B cell (primary cell): Measurements from ENCODE around the gene SLC29A4. TPM values are rescaled to one million over a fixed set of nuclear protein-coding genes. Genes with fewer than 3 reads are reported as not detected.

ENCODE experiments used
- ATAC-seq: fragments of 200-7000 bp; cut with Tn5 transposase; one replicate; pipeline ENCODE4 v1.10.0; 2021; ENCODE audit warnings: low read depth, mild to moderate bottlenecking, moderate number of reproducible peaks, moderate library complexity
- CTCF ChIA-PET: fragments of 350-600 bp; sonication (Branson Sonifier 250); formaldehyde crosslinking; loops from one replicate; lab custom pipeline; 2021; ENCODE audit warnings: antibody characterized with exemption, inconsistent platforms; lab: Charles Lee
- POLR2A ChIA-PET: fragments of 350-600 bp; sonication (Branson Sonifier 250); formaldehyde crosslinking; loops from one replicate; lab custom pipeline; 2021; ENCODE audit warnings: antibody characterized with exemption; lab: Charles Lee
- DNase-seq: peaks from one replicate; pipeline ENCODE4 v3.0.0; 2013
- H2AFZ ChIP-seq: 2 replicates; pipeline ENCODE4 v1.6.1; 2012; ENCODE audit warnings: mild to moderate bottlenecking, low read depth, low read length; ENCODE audit not compliant: insufficient read depth, poor library complexity, severe bottlenecking
- H3K27ac ChIP-seq, 2 donors: 1 replicate in 1 of 2; 2 replicates in 1 of 2; pipeline ENCODE4 v1.5.1; 2012 to 2013; ENCODE audit warnings: low read length in 2 of 2, mild to moderate bottlenecking in 2 of 2, moderate library complexity in 1 of 2
- H3K27me3 ChIP-seq, 4 experiments: fragments of 200-600 bp in 1 of 4; sonication (generic) in 1 of 4; replicated peaks in 1 of 4; 1 replicate in 2 of 4; 2 replicates in 2 of 4; pipeline versions ENCODE4 v1.6.1 to v1.7.0; 2013 to 2016; ENCODE audit warnings: low read length in 3 of 4, mild to moderate bottlenecking in 2 of 4, mixed read lengths in 1 of 4, moderate library complexity in 1 of 4; ENCODE audit not compliant: insufficient read depth in 4 of 4, control insufficient read depth in 3 of 4; ENCODE audit errors: control extremely low read depth in 1 of 4
- H3K36me3 ChIP-seq, 2 experiments: replicated peaks in 1 of 2; 1 replicate in 1 of 2; 2 replicates in 1 of 2; pipeline versions ENCODE4 v1.6.1 to v1.7.1; 2013; ENCODE audit warnings: low read length in 1 of 2; ENCODE audit not compliant: insufficient read depth in 2 of 2, control insufficient read depth in 1 of 2; ENCODE audit errors: control extremely low read depth in 1 of 2, extremely low read depth in 1 of 2
- H3K4me1 ChIP-seq, 2 donors: fragments of 200-600 bp in 1 of 2; sonication (generic) in 1 of 2; 1 replicate in 1 of 2; 2 replicates in 1 of 2; pipeline versions ENCODE4 v1.5.1 to v1.6.1; 2013 to 2017; ENCODE audit warnings: low read length in 2 of 2; ENCODE audit not compliant: control insufficient read depth in 2 of 2, insufficient read depth in 2 of 2
- H3K4me2 ChIP-seq: replicated peaks from 2 replicates; pipeline ENCODE3; 2012; ENCODE audit warnings: mild to moderate bottlenecking, low read depth, low read length; ENCODE audit not compliant: poor library complexity, severe bottlenecking
- H3K4me3 ChIP-seq, 5 experiments: fragments of 200-600 bp in 1 of 5; sonication (generic) in 1 of 5; 1 replicate in 3 of 5; 2 replicates in 2 of 5; pipeline versions ENCODE4 v1.5.1 to v1.7.0; 2011 to 2016; ENCODE audit warnings: low read length in 4 of 5, mild to moderate bottlenecking in 4 of 5, low read depth in 2 of 5, control low read depth in 1 of 5, moderate library complexity in 1 of 5; ENCODE audit not compliant: insufficient read depth in 1 of 5; ENCODE audit errors: control extremely low read depth in 1 of 5, extremely low read depth in 1 of 5
- H3K79me2 ChIP-seq: fragments of 200-600 bp; sonication (generic); one replicate; pipeline ENCODE4 v1.6.0; 2016; ENCODE audit warnings: low read length; ENCODE audit not compliant: control insufficient read depth, insufficient read depth
- H3K9ac ChIP-seq: fragments of 200-600 bp; sonication (generic); 2 replicates; pipeline ENCODE4 v1.6.1; 2017; ENCODE audit warnings: mild to moderate bottlenecking, low read length, moderate library complexity
- H3K9me3 ChIP-seq, 3 donors: one replicate each; pipeline versions ENCODE4 v1.6.1 to v1.7.1; 2013; ENCODE audit warnings: low read length in 2 of 3; ENCODE audit not compliant: control insufficient read depth in 2 of 3, insufficient read depth in 1 of 3; ENCODE audit errors: control extremely low read depth in 1 of 3
- H4K20me1 ChIP-seq: 2 replicates; pipeline ENCODE4 v1.6.0; 2012; ENCODE audit warnings: mild to moderate bottlenecking, low read length; ENCODE audit not compliant: insufficient read depth, control insufficient read depth, poor library complexity, severe bottlenecking
- H3K27ac Mint-ChIP-seq: one replicate; pipeline ENCODE4 v1.8.0; 2021; ENCODE audit warnings: mixed read lengths
- H3K27me3 Mint-ChIP-seq: one replicate; pipeline ENCODE4 v1.8.0; 2021; ENCODE audit warnings: mixed read lengths
- H3K4me1 Mint-ChIP-seq: one replicate; pipeline ENCODE4 v1.8.0; 2021; ENCODE audit warnings: mixed read lengths
- H3K4me3 Mint-ChIP-seq: one replicate; pipeline ENCODE4 v1.8.0; 2021; ENCODE audit warnings: mixed read lengths
- H3K9me3 Mint-ChIP-seq: one replicate; pipeline ENCODE4 v1.8.0; 2022; ENCODE audit warnings: mixed read lengths; ENCODE audit not compliant: insufficient read depth
- CTCF ChIP-seq: fragments of 200-600 bp; IDR thresholded peaks from one replicate; pipeline ENCODE4 v1.8.0; 2022; ENCODE audit warnings: antibody characterized with exemption, mild to moderate bottlenecking
- EZH2 ChIP-seq: IDR thresholded peaks from 2 replicates; pipeline ENCODE4 v1.6.1; 2012; ENCODE audit warnings: borderline replicate concordance, low read depth, mild to moderate bottlenecking, moderate library complexity, low read length; ENCODE audit not compliant: insufficient read depth, poor library complexity, severe bottlenecking
- WGBS: methylation state at CpG from one replicate; pipeline ENCODE4 v1.1.5; 2013; ENCODE audit warnings: missing lambda C conversion rate; ENCODE audit not compliant: insufficient coverage; 5-methylcytosine and 5-hydroxymethylcytosine counted together
- intact Hi-C: fragments of 100-400 bp; cut with micrococcal nuclease; formaldehyde crosslinking; loops from one replicate; pipeline ENCODE4 v1.10.0; 2022
- polyA plus RNA-seq: library from polyadenylated mRNA; depleted of rRNA; stranded (reverse); fragments of >200 nt; gene quantifications from 2 replicates; pipeline ENCODE4 v1.2.3, GENCODE V29; 2012
- total RNA-seq, 2 donors: library from RNA; stranded (reverse); fragments of 120-200 nt in 1 of 2; gene quantifications; 1 replicate in 1 of 2; 2 replicates in 1 of 2; pipeline versions ENCODE4 v1.2.3 to v1.2.4, GENCODE V29; 2013 to 2022

The SLC29A4 gene
- total and polyA plus RNA-seq, 2 donors (not counting 1 experiment from before 2014, with no cell fraction given): 0.21 to 0.67 TPM

GRCh38 chr7:5324961-5325360, 42.2 kb downstream of the SLC29A4 start:
- Histone ChIP-seq H3K27ac (no peak overlapping the region), H3K79me2 (no peaks in the 10 kb centered on the region), H4K20me1 (peaks cover 2% of the 10 kb centered on the region), H2AFZ (no peak overlapping the region), H3K36me3 (peaks cover 0 to 37% of the 10 kb centered on the region in 2 experiments), H3K4me1 (no peaks in the 10 kb centered on the region), H3K9ac (no peak overlapping the region), H3K4me2 (no peak overlapping the region), H3K27me3 (no peaks in the 10 kb centered on the region), H3K4me3 (no peak overlapping the region), H3K9me3 (peaks cover 0 to 13% (median 0%) of the 10 kb centered on the region in 3 donors)
- Mint-ChIP-seq H3K9me3 (no peaks in the 10 kb centered on the region), H3K4me1 (peaks cover 4% of the 10 kb centered on the region), H3K27me3 (no peaks in the 10 kb centered on the region), H3K27ac (no peak overlapping the region), H3K4me3 (no peak overlapping the region)
- intact Hi-C loops: no loop called here
- DNase-seq: no peak
- ChIA-PET CTCF (no interaction called here), POLR2A (interaction anchor here (0.6 kb wide), 1 partner anchor 799 kb away, joined by 3 read pairs; no protein-coding TSS in a partner anchor)
- ATAC-seq: no peak
- 100% methylated on average over 6 of the region's 10 CpGs for WGBS
- TF ChIP-seq EZH2 (no peak), CTCF (no peak)

GRCh38 chr7:5330288-5330687, 47.5 kb downstream of the SLC29A4 start:
- H2AFZ ChIP-seq: no peak overlapping the region
- ATAC-seq (no peak), DNase-seq (no peak)
- ChIA-PET CTCF (no interaction called here), POLR2A (no interaction called here)
- Mint-ChIP-seq H3K9me3 (no peaks in the 10 kb centered on the region), H3K27ac (no peak overlapping the region), H3K4me1 (peaks cover 17% of the 10 kb centered on the region), H3K4me3 (no peak overlapping the region), H3K27me3 (no peaks in the 10 kb centered on the region)
- peaks cover 24% of the 10 kb centered on the region for H3K79me2 ChIP-seq
- TF ChIP-seq EZH2: no peak
- TF ChIP-seq CTCF: no peak
- H3K4me2 ChIP-seq: no peak overlapping the region
- WGBS: 100% methylated on average over 3 of the region's 3 CpGs
- H3K4me1 ChIP-seq: peaks cover 14 to 16% of the 10 kb centered on the region in 2 donors
- no peak overlapping the region for H3K9ac ChIP-seq
- peaks cover 52% of the 10 kb centered on the region for H4K20me1 ChIP-seq
- peaks cover 0 to under 1% (median 0%) of the 10 kb centered on the region in 3 donors for H3K9me3 ChIP-seq
- intact Hi-C loops: no loop called here
- H3K36me3 ChIP-seq: peaks cover 0 to 28% of the 10 kb centered on the region in 2 experiments
- H3K4me3 ChIP-seq: no peak overlapping the region
- no peaks in the 10 kb centered on the region for H3K27me3 ChIP-seq
- H3K27ac ChIP-seq: no peak overlapping the region
